ENCODE measurements around the gene ENOSF1. TPM values are rescaled to one million over a fixed set of nuclear protein-coding genes. Genes with fewer than 3 reads are reported as not detected.
A peak's percentile ranks its signal among the peaks of the same experiment; 100 is the strongest.

ENOSF1 gene
- total and polyA plus RNA-seq, 2 of the 13 experiments (the other 11 are each of a cell fraction or from before 2014, with no cell fraction given): 37.6 to 40.1 TPM

GRCh38 chr18:657311-658000, 55.0 kb downstream of the ENOSF1 start, which contains the start of gene TYMS (continued):
- TF ChIP-seq ZMAT5 (CRISPR knock-in tag; IDR thresholded peaks at IDR 0.05; ENCODE audit: borderline replicate concordance, low read depth): no peak
- TF ChIP-seq ZEB1 (IDR thresholded peaks at IDR 0.05; ENCODE audit: insufficient replicate concordance, low read depth): no peak
- TF ChIP-seq GMEB2 (CRISPR knock-in tag; IDR thresholded peaks at IDR 0.05; ENCODE audit: low read depth): 0 out of 2 replicates have a peak, but pooled peaks have one; percentile 25
- TF ChIP-seq ZNF670 (CRISPR knock-in tag; IDR thresholded peaks at IDR 0.05; ENCODE audit: borderline replicate concordance): no peak; the same call in 1 of the 2 replicates
- TF ChIP-seq ZNF232 (CRISPR knock-in tag; IDR thresholded peaks at IDR 0.05; ENCODE audit: borderline replicate concordance): 0 out of 2 replicates have a peak, but pooled peaks have one; percentile 38
- TF ChIP-seq IKZF5 (CRISPR knock-in tag; IDR thresholded peaks at IDR 0.05): no peak
- peak; percentile 17 for TF ChIP-seq XRCC5 (optimal IDR thresholded peaks at IDR 0.05; ENCODE audit: low read length)
- TF ChIP-seq MNT (IDR thresholded peaks at IDR 0.05): no peak
- no peak for TF ChIP-seq THAP9 (CRISPR knock-in tag; IDR thresholded peaks at IDR 0.05; ENCODE audit: borderline replicate concordance)
- TF ChIP-seq AKNA (CRISPR knock-in tag; IDR thresholded peaks at IDR 0.05; ENCODE audit: borderline replicate concordance): no peak
- TF ChIP-seq ZSCAN30 (CRISPR knock-in tag; IDR thresholded peaks at IDR 0.05): no peak
- no peak for TF ChIP-seq ZNF724P (CRISPR knock-in tag; IDR thresholded peaks at IDR 0.05; ENCODE audit: borderline replicate concordance)
- TF ChIP-seq AHR (CRISPR knock-in tag; IDR thresholded peaks at IDR 0.05): no peak; the same call in 1 of the 2 replicates
- TF ChIP-seq ZFP36L1 (CRISPR knock-in tag; IDR thresholded peaks at IDR 0.05): 0 out of 2 replicates have a peak, but pooled peaks have one; percentile 64
- no peak for TF ChIP-seq ZNF761 (CRISPR knock-in tag; conservative IDR thresholded peaks at IDR 0.05)
- no peak for TF ChIP-seq ZNF644 (CRISPR knock-in tag; IDR thresholded peaks at IDR 0.05; ENCODE audit: low read depth)

All from HepG2 (cell line).